Stimulated activated CD4-positive, alpha-beta T cell treated with anti-CD3 and anti-CD28 coated beads, Interleukin-4, amount 100 ng/mL, for 24 hours (primary cell): ENCODE measurements around the gene CASP1.
"Not testable (repeated sequence)": the region's sequence is repeated elsewhere in the genome, so short reads cannot be mapped to it uniquely, and the experiment has no call there.

Source experiments
- DNase-seq: peaks from one replicate; pipeline ENCODE4 v3.0.0-alpha.2; 2020

CASP1 gene

DNA sequence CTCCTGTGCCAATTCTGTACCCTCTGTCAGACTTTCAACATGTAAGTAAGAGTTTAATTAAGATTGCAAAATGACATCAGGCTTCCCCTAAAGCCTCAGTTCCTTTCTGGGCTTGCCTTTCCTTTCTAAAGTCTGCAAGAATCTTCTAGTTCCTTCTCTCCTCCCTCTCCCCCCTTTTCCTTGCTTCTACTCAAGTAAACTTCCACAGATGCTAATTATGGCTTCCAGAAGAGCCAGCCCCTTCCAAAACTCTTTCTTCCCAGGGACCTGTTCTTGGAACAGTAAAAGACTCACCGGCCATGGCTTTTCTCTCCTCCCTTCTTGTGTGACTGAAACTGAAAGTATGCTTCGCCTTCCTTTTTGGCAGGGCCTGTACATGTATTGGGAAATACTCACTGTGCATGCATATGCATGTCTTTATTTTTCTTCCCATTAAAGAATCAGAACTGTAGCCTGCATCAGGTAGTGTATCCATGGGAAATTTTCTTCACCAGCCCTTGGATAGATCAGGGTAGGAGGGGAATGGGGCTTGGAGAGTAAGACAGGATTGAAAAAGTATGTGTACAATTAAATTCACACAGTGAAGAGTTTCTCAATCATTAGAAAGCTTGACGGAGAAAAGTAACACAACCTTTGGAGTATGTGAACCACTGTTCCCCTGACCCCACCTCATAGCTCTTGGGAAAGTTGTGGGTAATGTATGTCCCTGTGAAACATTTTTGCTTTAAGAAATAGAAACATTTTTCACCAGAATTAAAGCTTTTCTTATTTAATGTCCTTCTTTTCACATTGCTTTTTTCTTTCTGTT, at the start of gene CASP1:
Gene CASP1 (minus strand): TSS at position 332 of the 808 bp plus-strand sequence. CDS start 31 bp downstream, at position 301.
- peak; percentile 43 for DNase-seq

DNA sequence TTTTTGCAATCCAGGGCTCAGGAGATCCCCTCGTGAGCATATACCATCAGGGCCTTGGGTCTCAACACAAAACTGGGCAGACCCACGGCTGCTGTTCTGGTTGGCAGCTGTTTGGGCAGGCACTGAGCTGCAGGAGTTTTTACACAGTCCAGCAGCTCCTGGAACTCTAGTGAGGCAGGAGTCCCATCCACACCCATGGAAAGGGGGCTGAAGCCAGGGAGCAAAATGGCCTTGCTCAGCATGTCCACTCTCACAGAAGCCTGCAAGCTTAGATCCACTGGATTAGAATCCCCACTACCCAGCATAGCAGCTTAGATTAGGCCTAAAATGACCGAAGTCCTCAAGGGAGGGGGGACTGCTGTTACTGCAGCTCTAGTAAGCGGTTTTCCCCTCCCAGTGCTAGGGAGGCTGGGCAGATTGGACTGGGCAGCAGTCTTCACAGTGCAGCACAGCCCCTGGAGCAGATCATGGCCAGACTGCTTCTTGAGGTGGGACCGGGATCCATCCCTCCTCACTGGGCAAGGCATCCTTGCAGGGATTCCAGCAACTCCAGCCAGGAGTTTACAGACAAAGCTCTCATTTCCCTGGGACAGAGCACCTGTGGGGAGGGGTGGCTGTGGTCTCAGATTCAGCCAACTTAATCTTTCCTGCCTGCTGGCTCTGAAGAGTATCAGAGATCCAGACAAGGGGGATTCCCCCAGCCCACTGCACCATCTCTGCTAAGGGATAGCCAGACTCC, 46.6 kb upstream of the CASP1 start:
- no peak for DNase-seq

DNA sequence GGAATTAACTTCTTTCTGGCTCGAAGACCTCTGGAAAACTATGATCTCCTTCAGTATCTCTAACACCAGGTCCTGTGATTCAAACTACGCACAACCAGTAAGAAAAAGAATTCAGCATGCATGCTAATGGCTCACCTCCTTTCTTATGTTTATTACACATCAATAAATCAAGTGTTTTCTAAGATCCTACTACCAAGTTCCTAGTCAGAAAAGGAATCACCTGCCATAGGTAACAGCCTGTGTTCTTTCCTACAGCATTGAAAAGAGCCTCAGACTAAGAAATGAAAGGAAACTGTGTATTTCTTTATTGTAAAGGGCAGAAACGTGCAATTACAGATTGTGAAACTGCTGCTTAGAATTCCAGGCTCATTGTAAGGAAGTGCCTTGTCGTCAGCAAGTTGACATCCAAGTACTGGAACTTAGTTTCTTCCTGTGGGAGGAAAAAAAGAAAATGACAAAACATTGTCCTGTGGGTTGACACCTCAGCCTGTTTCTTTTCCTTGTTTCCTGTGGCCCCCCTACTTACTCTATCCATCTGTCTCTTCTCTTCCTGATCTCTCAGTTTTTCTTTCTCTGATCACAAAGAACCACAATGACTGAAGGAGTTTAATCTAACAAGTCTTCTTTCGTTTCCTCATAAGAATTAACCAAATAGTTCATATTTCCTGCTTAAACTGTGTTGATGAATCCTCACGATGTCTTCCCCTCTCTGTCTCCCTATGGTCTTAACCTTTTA, 45.4 kb upstream of the CASP1 start:
- DNase-seq: not testable (repeated sequence)

DNA sequence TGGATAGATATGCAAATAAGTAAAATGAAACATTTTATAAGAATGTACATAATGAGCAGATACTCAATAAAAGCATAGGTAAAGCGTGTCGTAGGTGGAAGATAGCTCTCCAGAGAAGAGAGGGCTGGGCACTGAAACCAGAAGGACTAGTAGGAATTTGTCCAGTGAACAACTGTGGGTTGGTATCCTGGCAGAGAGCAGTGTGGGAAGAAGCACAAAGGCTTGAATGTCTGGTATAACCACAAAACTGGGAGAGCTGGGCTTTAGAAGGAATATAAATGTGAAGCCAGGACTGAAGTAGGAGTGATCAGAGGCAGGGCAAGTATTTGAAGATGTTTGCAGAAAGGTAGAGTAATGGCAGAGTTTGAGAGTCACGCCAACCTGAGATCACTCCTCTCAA, 43.3 kb upstream of the CASP1 start:
- no peak for DNase-seq

DNA sequence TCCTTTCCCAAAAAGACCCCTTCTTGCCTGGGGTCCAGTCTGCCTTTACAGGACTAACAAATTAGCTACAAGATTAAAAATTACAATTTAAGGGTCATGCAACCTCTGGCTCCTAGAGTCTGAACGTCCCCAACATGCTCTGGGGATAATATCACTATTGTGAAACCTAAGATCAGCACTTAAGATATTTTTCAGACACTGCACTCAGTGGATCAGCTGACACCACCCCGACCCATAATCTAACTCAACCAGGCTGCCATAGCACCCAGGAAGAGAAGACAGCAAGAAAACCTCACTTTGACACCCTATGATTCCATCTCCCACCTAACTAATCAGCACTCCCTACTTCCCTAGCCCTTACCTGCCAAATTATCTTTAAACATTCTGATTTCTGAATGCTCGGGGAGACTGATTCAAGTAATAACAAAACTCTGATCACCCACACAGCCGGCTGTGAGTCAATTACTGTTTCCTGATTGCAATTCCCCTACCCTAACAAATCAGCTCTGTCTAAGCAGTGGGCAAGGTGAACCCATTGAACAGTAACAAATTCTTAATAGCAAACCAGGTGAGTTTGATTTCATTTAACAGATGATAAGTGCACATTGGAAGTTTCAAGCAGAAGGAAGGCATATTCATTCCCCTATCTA, 42.3 kb upstream of the CASP1 start:
- peak; percentile 45 for DNase-seq

DNA sequence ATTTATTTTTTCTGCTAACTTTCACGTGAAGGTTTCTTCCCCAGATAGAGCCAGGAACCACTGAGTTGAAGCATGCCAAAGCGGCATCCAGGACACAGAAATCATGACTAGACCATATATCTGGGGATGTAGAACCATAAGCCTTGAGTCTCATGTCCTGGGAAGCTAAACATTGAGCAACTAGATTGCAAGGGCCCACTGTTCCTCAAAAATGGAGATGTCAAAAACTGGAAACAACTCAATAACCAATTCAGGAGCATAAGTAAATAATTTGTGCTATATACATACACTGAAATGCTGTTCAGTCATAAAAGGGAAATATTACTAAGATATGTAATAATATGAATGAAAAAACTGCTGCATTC, 39.2 kb upstream of the CASP1 start:
- no peak for DNase-seq

DNA sequence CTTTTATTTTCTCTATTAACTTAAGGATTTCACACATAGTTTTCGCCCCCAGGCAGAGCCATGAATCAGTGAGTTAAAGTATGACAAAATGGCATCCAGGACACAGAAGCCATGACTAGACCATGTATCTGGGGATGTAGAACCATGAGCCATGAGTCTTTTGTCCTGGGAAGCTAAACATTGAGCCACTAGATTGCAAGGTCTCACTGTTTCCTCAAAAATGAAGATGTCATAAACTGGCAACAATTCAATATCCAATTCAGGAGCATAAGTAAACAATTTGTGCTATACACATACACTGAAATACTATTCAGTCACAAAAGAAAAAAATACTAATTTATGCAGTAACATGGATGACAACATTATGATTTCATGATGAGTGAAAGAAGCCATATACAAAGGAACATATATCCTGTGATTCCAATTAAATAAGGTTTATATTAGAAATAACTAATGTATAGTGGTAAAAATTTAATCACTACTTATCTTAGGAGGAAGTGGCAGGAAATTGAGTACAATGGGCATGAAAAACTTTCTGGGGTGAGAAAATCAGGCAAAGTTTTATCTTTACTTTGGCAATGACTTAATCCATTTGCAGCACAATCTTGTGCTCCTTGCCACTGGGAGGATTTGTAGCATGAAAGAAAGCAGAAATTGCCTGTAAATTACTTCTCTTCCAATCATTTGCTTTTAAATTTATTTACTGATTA, 38.7 kb upstream of the CASP1 start:
- DNase-seq: no peak

DNA sequence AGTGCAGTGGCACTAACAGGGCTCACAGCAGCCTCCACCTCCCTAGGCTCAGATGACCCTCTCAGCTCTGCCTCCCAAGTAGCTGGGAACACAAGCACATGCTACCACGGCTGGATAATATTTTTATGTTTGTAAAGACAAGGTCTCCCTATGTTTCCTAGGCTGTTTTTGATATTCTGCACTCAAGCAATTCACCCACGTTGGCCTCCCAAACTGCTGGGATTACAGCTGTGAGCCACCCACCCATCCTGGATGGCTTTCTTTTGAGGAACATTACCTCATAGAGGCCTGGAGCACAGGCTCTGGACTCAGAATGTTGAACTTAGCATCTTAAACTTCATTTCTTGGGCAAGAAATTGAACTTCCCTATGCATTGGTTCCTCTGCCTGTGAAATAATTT, 37.1 kb upstream of the CASP1 start:
- not testable (repeated sequence) for DNase-seq

DNA sequence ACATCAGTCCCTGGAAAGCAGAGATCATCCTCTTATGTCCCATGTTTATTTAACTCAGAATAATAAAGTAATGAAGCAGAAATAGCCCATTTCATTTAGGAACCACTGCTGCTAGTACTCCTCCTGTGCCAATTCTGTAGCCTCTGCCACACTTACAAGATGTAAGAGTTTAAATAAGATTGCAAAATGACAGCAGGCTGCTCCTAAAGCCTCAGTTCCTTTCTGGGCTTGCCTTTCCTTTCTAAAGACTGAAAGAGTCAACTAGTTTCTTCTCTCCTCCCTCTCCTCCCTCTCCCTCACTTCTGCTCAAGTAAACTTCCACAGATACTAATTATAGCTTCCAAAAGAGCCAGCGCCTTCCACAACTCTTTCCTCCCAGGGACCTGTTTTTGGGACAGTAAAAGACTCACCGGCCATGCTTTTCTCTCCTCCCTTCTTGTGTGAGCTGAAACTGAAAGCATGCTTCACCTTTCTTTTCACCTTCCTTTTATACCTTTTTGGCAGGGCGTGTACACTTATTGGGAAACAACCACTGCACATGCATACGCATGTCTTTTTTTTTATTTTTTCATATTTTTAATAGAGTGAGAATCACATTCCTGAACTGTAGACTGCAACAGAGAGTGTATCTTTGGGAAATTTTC, 36.3 kb upstream of the CASP1 start:
- peak; percentile 4 for DNase-seq

DNA sequence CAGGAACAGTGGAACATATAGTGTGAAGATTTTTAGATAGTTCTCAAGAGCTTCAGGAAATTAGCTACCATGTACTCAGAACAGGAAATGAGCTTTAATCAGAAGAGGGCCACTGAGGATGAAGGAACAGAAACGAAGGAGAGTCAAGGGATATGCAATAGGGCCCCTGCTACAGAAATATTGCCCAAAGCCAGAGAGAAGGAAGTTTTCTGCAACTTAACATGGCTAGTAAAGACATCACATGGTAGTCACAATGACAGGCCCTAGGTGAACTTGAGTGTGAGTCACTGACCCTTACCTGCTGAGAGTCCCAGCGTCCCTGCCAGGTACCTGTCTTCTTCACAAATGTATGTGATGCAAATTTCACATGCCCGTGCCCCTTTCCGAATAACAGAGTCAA, 35.4 kb upstream of the CASP1 start:
- DNase-seq: no peak

DNA sequence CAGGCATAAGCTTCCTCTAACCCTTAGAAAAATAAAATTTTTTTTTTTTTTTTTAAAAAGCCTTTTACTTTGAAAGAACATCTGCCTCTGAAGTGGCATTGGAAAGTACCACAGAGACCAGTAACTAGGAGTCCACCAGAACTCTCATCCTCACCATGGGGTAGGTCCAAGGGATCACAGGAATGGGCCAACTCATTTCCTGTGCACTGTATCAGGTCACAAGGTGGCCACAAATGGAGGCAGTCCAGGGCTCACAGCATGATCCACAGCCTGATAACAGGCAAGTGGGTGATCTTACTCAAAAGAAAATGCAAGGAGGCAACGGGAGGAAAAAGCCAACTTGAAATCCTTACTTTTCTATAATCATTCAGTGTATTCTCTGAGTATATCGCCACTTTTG, 34.8 kb upstream of the CASP1 start:
- DNase-seq: not testable (repeated sequence)

DNA sequence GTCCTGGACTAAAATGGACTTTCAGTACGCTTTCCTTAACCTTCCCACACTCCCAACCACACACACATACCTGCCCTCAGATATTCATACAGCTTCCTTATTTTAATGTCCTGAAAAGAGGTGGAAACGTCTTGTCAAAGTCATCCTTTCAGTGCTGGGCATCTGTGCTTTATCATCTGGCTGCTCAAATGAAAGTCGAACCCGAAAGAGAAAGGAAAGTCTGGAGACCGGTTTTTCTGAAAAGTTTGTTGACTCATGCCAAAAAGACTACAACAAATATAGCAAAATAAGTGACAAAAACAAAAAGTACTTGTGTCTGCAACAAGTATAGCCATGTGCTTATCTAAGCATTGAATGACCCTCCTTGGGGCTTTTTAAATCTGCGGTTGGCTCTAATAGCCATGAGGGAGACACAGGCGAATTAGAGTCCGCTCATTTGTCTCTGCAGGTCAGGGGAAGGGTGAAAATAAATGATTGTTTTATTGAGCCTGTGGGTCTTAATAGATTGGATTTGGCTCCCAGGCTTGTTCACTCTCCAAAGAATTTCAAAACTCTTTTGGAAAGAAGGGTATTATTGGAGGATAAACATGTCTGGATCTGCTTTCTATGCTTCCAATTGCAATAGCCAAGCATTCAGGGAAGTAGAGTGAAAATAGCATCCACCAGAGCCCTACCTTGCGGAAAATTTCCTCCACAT, 28.4 kb upstream of the CASP1 start:
- DNase-seq: not testable (repeated sequence)

DNA sequence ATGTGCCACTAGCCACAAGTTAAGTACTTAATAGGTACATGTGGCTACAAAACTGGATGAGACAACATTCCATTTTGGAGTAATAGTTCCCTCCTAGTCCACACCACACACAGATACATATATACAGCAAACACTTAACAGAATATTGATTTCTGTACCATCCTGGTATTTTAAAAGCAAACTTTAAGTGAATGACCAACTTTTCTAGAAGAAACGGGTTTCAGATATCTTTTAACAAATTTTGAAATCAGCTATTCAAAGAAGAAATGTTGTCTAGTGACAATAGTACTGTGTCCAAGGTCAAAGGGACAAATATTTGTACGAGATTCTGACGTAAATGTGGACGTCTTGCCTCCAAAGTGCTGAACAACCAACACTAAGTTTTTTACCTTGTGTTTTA, 22.5 kb upstream of the CASP1 start:
- DNase-seq: no peak

DNA sequence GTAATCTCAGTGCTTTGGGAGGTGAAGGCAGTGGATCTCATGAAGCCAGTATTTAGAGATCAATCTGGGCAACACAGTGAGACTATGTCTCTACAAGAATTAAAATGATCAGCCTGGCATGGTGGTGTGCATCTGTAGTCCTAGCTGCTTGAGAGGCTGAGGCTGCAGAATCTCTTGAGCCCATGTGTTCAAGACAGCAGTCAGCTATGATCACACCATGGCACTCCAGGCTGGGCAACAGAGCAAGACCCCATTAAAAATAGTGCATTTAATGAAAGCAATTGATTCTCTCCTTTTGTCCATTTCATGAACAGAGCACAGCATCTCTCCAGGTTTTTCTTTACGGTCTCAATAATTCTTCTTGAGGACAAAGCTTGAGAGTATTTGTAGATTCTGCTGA, 21.5 kb upstream of the CASP1 start:
- no peak for DNase-seq

DNA sequence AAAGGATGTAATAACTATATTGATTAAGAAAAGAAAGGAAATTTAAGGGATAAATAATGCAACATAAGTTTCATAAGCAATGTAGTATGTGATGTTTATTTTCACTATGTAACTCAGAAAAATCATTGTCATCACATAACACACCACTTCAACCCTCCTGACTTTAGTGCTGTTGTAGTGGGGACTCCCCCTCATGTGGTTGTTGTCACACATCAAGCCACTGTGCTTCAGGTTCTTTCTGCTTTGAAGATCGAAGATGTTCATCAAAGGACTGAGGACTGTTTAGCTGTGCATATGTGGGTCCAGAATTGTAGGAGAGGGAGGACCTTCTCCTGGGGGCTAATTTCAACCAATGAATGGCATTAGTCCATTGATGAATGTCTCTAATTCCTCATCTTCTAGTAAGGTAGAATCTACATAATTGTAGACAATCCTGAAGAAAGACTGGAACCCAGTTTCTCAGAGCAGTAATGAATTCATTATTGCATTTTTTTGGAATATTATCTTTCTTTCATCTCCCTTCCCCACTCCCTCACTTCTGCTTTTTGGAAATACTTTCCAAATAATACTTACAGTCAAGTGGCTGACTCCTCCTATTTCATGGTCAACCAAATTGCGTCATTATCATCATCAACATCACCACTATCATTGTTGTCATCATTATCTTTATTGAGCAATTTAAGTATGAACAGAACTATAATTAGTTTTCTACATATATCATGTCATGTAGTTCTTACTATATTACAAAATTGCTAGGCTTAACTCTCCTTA, 20.0 kb upstream of the CASP1 start:
- DNase-seq: no peak

DNA sequence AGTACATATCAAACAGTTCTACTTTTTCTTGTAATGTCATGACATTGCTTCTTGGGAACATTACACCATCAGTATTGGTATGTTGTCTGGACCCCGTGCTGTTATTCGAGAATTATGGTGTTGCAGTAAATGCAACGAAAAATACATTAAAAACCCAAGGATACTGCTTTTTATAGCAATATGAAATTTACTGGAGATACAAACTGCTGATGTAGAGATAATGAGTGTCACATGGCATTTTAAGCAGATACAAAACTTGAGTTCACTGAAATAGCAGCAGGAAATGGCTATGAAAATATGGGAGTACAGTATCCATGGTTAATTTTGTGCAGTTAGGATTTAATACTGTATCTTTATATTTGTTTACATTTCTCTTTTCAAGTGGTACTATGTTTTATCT, 17.5 kb upstream of the CASP1 start:
- no peak for DNase-seq

DNA sequence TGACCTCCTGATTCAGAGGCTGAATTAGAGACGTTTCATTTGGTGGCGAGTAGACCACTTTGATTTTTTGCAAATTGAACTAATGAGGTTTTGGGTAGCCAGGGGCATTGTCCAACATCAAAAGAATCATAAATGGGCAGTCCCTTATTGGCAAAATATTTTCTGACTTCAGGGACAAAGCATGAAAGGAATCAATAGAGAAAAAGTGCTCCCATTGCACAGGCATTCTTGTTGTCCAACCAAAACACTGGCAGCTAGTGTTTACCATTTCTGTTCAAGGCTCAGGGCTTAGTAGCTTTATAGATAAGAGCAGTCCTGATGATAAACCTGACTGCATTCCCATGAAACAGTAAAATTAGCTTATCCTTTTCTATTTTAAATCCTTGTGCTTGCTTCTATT, 16.6 kb upstream of the CASP1 start:
- no peak for DNase-seq

DNA sequence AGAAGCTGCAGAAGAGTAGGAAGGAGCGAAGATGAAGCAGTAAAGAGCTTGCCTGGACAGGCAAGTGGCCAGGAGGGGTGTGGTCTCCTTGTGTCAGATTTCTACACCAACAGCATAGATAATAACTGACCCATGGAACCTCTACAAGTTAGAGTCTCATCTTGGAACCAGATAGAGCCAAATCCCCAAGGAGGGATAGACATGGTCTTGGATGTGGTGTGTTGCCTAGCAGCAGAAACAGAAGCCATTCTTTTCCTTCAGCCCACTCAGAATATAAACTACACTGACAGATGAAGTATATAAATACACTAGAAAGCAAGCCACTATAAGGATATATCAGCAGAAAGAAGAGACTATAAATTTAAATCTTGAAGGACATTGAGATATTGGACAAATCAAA, 14.5 kb upstream of the CASP1 start:
- DNase-seq: no peak

DNA sequence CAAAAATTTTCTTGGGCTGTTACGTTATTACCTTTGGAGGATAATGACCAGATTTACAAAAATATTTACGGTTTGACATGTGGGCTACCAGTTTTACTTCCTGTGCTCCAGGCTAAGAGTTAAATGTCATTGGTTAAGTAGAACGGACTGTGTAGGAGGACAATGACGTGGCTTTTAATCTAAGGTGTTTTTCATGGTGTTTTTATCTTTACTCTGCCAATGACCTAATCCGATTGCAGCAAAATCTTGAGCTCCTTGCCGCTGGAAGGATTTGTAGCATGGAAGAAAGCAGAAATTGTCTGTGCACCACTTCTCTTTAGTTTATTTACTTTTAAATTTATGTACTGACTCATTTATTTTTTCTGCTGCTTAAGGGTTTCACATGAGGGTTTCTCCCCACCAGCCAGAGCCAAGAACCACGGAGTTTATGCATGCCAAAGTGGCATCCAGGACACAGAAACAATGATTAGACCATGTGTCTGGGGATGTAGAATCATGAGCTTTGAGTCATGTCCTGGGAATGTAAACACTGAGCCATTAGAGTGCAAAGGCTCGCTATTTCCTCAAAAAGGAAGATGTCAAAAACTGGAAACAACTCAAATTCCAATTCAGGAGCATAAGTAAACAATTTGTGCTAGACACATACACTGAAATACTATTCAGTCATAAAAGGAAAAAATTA, 12.1 kb upstream of the CASP1 start:
- DNase-seq: no peak
